Stimulated activated CD8-positive, alpha-beta memory T cell treated with anti-CD3 and anti-CD28 coated beads, Interleukin-7, amount 100 ng/mL, for 4 hours (primary cell): ENCODE data around the gene ADAMTSL5.
"Not testable (repeated sequence)": the region's sequence is repeated elsewhere in the genome, so short reads cannot be mapped to it uniquely, and the experiment has no call there.

Source experiments
- DNase-seq, 2 donors: peaks; one replicate each; pipeline ENCODE4 v3.0.0-alpha.2; 2020; ENCODE audit warnings: low read depth in 2 of 2

ADAMTSL5 gene

DNA sequence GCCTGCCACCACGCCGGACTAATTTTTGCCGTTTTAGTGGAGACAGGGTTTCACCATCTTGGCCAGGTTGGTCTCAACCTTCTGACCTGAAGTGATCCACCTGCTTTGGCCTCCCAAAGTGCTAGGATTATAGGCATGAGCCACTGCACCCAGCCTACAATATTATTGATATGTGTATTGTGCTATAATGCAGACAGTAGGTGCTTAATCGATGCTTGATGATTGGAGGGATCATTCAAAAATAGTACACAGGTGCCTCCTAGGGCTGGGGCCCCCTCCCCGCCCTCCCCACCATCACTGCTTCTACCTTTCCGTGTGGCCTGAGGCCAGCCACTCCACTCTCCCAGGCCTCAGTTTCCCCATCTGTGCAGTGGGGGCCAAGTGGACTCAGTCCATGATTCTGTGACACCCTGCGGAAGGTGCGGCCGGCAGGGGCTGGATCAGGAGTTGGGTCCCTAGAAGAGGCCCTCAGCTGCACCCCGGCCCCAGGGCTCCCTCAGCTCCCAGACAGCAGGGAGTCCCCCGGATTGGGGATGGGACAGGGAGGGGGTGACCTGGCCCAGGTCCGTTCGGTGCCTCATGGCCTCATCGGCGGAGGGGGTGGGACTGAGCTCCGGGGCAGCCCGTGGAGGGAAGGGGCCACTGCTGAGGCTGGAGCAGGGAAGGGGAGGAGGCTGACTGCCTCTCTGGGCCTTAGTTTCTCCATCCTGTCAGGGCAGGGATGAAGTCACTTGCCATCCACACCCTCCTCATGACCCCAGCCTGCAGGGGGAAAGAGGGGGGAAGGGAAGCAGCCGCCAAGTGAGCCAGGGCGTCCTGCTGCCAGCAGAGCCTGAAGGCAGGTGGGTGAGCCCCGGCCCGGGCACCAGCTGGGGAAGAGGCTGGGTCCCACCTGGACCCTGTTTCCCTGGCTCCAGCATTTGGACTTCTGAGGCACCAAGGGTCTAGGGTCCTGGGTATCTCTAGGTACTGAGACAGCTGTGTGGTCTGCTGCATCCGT lies 1.2 kb downstream of the ADAMTSL5 start:
- no peak for DNase-seq

- DNase-seq, result no peak
These were observed 2.0 kb downstream of the ADAMTSL5 start for GRCh38 chr19:1510807-1511206.

DNA sequence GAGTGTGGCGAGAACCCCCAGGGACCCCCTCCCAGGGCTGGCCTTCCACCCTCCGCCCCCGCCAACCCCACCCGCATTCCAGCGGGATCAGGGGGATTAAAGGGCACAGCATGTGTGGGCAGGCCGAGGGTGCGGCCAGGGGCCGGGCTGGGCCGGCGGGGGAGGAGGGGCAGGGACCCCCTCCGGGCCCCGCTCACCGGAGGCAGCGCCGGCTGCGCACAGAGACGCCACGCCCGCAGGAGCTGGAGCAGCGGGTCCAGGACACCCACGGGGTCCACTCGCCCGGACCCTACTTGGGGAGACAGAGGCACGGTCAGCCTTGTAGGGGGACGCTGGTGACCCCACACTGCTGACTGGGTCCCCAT lies 2.4 kb downstream of the ADAMTSL5 start:
- no peak for DNase-seq

DNA sequence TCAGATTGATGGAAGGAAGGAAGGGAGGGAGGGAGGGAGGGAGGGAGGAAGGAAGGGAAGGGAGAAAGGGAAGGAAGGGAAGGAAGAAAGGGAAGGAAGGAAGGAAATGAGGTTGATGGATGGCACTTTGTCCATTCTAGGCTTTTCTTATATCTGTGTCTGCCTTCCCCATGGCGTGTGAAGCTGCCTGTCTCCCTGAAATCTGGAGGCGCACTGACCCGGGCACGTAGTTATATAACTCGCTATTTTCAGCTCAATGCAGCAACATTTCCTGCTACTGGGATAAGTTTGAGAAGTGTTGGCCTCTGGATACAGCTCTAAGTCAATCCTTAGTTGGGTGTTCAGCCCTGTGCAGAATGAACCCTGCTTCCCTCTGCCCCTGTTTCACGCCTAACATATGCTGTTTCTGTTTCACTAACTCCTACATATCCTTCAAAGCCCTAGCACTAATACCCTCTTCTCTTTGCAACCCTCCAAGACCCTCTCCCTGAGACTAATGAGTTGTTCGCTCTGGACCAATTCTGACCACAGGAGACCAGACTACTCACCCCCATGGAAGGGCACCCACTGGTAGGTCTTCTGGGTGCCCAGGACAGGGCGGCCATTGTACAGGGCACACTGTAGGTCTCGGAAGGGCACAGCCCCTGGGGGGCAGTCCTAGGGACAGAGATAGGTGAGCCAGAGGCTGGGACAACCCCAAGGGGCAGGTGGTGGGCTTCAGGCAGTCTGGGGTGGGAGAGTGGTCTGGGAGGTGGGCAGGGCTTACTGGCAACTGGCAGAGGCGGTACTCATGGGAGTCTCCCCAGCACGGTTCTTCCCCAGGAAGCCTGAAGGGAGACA lies 3.0 kb downstream of the ADAMTSL5 start:
- no peak for DNase-seq

DNA sequence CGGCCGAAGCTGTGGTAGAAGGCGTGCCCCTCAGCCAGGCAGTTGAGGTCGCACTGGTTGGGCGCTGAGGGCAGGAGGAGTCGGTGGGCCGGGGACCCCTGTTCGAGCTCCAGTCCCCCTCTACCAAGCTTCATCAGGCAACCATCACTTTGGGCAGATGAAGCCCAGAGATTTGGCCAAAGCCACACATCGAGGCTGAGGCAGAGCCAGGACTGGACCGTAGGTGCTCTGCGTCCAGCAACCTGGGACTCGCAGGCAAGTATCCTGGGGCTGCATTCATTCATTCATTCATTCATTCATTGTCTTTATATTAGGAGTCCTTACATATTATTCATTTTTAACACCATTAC lies 4.3 kb downstream of the ADAMTSL5 start:
- DNase-seq, result no peak

- DNase-seq, result peak; percentile 82 to 86
These were observed 4.9 kb downstream of the ADAMTSL5 start for GRCh38 chr19:1507763-1508506.

- no peak for DNase-seq
These were observed 5.6 kb downstream of the ADAMTSL5 start for GRCh38 chr19:1507192-1507660.

GRCh38 chr19:1505991-1506881 lies 6.6 kb downstream of the ADAMTSL5 start:
- no peak for DNase-seq

DNA sequence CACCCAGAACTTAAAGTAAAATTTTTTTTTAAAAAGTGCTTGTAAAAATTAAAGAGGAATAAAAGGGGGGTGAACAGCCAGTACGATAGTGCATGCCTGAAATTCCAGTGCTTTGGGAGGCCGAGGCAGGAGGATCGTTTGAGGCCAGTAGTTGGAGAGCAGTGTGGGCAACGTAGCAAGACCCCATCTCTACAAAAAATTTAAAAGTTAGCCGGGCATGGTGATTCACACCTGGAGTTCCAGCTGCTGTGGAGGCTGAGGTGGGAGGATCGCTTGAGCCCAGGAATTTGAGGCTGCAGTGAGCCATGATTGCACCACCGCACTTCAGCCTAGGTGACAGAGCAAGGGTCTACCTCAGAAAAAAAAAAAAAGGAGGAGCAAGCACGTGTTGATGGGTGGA lies 7.8 kb downstream of the ADAMTSL5 start:
- DNase-seq, result no peak

DNA sequence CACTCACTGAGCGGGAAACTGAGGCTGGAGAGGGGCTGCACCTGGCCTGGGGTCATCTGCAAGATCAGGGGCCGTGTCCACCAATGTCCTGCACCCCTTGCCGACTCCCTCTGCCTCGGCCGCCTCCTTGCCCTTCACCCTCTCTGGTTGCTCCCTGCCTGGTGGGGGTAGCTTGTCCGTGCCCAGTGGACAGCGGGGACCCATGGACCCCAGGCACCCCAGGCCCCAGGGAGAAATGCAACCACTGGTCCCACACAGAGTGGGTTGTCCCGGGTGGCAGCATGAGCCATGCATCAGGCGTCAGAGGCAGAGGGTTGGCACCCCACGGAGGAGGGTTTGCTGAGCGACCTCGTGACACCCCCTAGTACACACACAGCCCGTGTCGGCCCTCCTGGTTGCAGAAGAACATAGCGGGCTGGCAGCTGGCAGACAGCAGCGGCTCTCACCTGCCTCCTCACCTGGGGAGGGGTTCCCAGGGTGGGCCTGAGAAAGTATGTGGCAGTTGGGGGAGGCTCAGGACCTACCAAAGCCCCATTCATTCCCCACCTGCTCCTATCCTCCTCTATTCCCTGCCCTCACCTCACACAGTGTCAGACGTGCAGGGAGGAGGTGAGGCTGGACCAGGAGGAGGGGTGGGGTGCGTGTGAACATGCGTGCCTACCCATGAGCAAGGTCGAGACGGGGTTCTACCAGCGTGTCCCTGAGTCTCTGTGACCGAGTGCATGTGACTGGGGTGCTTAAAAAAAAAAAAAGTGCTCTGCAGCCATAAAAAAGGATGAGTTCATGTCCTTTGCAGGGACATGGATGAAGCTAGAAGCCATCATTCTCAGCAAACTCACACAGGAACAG lies 8.7 kb downstream of the ADAMTSL5 start:
- no peak for DNase-seq

GRCh38 chr19:1503089-1503924 lies 9.5 kb downstream of the ADAMTSL5 start:
- peak; percentile 34 to 45 for DNase-seq

- no peak for DNase-seq
These were observed 10.3 kb downstream of the ADAMTSL5 start for GRCh38 chr19:1502433-1503088.

GRCh38 chr19:1501200-1501595 lies 11.6 kb downstream of the ADAMTSL5 start:
- no peak for DNase-seq

DNA sequence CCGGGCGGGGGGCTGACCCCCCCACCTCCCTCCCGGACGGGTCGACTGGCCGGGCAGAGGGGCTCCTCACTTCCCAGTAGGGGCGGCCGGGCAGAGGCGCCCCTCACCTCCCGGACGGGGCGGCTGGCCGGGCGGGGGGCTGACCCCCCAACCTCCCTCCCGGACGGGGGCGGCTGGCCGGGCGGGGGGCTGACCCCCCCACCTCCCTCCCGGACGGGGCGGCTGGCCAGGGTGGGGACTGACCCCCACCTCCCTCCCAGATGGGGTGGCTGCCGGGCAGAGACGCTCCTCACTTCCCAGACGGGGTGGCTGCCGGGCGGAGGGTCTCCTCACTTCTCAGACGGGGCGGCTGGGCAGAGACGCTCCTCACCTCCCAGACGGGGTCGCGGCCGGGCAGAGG lies 13.6 kb downstream of the ADAMTSL5 start:
- not testable (repeated sequence) for DNase-seq

- DNase-seq, result no peak
These were observed 15.1 kb downstream of the ADAMTSL5 start for GRCh38 chr19:1497578-1498235.

DNA sequence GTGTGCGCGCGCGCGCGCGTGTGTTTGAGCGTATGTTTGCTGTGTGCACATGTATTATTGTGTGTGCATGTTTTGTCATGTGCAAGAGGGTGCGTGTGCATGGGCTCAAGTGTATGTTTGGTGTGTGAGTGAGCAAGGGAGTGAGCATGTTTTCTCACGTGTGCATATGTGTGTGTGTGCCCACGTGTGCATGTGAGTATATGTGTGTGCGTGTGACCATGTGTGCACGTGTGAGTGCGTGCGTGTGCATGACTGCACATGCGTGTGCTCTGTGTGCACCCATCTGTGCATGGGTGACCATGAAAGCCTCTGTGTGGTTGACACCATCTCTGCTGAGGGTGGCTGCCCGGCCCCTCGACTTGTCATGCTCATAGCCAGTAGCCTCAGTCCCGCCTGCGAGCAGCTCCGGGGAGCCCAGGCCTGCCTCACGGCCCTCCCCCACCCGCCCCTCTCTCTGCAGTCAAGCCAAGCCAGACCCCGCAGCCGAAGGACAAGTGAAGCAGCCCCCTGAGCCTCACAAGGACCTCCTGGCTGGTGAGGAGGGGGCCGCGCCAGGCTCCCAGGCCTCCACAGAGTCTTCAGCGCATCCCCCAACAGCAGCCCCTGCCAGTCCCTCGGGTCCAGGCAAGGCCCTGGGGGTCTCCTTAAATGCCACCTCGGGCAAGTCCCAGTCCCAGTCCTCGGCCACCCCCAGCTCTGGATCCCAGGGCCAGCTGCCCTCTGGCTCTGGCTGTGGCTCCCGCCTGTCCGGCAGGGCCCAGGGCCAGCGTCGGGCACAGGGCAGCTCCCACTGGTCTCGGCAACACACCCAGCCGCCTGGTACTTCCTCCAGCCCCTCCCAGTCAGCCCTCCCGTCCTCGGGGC lies 15.9 kb downstream of the ADAMTSL5 start:
- no peak for DNase-seq
